GM18526 (cell line): Measurements from ENCODE around the gene ARHGAP29.

Experiments
- POLR2A ChIP-seq: IDR thresholded peaks from 3 replicates; pipeline ENCODE4 v1.6.1; 2011; ENCODE audit not compliant: insufficient read length; ENCODE audit errors: extremely low read depth

ARHGAP29 gene

DNA sequence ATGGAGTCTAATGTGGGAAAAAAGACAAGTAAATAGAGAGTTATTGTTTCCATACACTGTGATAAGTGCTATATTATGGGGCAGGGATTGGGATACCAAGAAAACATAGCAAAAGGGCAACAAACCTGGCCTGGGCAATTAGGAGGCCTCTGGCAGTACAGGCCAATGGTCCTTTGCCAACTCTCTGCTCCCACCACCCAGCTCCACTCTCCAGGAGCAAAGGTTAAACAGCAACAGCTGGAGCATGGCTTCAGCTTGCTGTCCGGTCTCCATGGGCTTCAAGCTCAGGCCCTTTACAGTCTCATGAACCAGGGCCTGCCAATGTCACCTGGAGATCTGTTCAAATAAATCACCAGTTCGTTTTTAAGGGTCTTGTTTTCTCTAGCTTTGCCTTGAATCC is 37.2 kb upstream of the ARHGAP29 start:
- no peak for TF ChIP-seq POLR2A

GRCh38 chr1:94273111-94273510 is 35.7 kb upstream of the ARHGAP29 start:
- TF ChIP-seq POLR2A = no peak

DNA sequence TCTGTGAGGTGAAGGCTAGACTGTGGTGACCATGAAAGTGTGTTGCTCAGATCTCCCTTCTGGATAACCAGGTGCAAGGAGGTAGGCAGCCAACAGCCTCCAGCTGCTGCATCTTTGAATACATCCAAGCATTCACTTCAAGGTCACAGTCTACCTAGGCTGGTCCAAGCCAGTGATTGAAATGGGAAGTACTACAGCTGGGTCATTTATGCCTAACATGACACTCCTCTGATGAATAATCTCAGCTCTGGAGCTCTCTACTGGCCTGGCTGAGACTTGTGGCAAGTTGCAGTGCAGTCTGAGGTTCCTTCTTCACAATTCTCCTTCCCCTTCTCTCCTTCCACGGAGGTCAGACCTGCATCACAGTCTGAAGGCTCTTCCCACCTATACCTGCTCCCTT is 35.0 kb upstream of the ARHGAP29 start:
- no peak for TF ChIP-seq POLR2A

- no peak for TF ChIP-seq POLR2A
Observed at GRCh38 chr1:94271373-94271772, 34.0 kb upstream of the ARHGAP29 start.

DNA sequence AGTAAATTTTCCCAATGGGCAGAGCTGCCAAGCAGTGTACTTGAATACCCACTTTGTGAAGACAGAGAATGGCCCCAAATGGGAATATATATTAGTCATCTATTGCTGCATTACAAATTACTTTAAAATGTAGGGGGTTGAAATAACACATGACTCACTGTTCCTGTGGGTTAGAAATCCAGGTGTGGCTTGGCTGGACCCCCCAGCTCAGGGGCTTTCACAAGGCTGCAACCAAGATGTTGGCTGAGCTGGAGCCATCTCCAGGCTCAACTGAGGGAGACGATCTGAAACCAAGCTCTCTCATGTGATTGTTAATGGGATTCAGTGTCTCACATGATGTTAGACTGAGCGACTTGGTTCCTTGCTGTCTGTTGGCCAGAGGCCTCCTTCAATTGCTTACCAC is 33.4 kb upstream of the ARHGAP29 start:
- TF ChIP-seq POLR2A = no peak

DNA sequence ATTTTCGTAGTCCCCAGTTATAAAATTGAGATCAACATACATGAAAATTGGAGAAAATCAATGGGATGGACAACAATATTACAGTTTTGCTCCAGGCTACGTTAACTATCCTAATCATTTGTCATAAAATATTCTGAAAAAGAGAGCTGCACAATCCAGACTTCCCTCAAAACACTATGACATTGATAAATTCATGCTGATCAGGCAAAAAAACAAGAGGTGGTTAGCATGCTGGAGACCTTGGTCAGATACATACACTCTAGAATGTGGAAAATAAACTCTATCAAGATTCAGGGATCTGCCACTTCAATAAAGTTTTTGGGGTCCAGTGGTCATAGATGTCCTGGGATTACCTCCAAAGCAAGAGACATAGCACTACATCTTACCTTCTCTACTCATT is 32.5 kb upstream of the ARHGAP29 start:
- no peak for TF ChIP-seq POLR2A

DNA sequence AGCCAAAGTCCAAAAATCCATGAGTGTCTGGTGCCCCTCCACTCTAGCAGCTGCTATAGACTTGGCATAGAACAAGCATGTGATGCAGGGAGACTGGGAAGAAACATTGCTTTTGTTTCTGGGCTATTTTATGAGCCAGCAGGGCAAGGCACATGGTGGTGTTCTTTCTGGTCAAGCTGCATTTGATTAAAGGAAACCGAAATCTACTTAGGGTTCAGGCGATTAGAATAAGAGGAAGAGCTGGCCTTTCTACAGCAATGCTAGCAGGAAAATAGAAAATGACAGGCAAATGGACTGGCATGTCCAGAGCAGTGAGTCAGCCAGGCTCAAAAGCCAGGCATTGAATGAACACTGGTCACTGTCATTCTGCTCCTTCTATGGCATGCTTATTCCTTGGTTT is 28.5 kb upstream of the ARHGAP29 start:
- no peak for TF ChIP-seq POLR2A

DNA sequence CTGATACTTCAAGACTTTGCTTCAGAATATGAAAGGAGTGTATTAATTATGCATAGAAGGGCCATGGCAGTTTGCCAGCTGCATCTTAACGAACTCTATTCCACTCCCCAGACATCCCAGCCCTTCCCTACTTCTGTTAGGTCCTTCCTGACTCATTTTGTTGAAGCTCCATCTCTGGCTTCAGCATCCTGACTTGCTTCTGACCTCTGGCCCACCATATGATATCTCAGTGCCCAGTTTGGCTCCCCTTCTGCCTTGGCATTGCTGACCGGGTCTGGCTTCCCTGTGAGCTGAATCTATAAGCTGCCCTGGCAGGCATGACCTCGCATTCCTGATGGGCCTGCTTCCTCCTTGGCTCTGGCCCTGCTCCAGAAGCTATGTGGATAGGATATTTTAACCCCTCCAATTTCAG is 27.6 kb upstream of the ARHGAP29 start:
- TF ChIP-seq POLR2A = no peak

- TF ChIP-seq POLR2A = no peak
Observed at GRCh38 chr1:94260635-94261387, 23.4 kb upstream of the ARHGAP29 start.

GRCh38 chr1:94259635-94260289 is 22.4 kb upstream of the ARHGAP29 start:
- no peak for TF ChIP-seq POLR2A

DNA sequence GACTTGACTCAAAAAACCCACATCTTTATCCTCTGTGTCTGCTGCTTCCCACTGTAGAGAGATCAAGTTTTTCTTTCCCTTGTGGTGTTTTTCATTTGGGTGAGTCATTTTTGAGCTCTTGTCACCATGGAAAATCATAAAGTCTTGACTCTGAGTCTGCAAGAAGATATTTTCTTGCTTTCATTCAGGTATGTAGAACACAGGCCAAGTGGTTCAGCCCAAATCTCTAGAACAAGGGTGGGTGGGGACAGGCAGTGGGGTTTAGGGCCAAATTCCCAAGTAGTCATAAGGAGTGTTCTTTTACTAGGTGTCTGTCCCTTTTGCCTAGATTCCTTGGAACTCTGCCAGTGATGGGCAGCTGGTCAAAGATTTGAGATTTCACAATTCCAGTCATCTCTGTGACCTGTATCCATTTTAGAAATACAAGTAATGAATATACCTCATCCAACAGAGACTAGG is 21.5 kb upstream of the ARHGAP29 start:
- TF ChIP-seq POLR2A = no peak

- TF ChIP-seq POLR2A = no peak
Observed at GRCh38 chr1:94257444-94257843, 20.1 kb upstream of the ARHGAP29 start.

GRCh38 chr1:94255476-94255875 is 18.1 kb upstream of the ARHGAP29 start:
- no peak for TF ChIP-seq POLR2A

DNA sequence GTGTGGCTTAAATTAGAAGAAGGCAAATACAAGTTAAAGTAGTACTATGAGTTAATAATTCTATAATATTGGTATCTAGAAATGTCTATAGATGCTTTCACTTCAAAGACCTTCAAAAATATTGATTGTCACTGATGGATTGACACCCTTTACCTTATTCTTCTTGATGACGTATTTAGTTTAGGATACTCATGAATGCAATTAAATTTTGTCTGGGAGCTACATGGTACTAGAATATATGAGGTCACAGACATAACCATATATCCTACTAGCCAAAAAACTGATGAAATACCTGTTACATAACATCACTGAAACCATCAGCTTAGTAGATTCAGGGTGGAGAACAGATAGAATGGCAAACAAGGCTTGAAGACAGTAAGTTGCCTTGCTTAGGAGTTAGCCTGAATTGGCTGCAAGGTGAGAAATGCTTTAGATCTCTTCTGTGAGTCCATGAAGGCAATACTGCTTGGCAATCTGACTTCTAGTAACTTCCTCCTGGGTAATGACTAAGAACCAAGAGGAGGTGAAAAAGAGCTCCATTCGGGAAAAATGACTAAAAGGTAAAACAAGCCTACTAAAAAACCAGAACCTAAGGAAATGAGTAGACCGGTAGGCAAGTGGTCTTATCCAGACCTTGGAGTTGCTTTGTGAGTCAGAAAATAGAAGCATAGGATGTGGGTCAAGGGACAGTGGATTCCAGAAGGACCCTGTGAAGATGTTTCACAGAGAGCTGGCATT is 16.9 kb upstream of the ARHGAP29 start:
- TF ChIP-seq POLR2A = no peak

- TF ChIP-seq POLR2A = no peak
Observed at GRCh38 chr1:94253456-94254017, 16.2 kb upstream of the ARHGAP29 start.

DNA sequence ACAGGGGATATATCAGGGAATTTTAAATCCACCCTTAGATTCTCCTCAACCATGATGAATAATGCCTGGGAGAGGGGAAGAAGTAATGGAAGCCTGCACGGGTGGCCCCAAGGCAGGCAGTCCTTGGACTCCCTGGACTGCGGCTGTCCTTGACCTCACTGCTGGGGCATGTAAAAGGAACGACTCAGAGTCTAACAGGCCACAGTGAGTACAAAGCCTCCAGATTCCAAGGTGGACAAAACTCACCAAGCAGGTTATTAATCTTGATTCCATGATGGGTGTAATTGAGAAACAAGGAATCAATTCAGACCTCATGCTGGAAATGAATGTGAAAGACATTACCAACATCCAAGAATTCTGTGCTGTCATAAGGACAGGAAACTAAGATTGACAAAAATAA is 13.0 kb upstream of the ARHGAP29 start:
- no peak for TF ChIP-seq POLR2A

- TF ChIP-seq POLR2A = no peak
Observed at GRCh38 chr1:94248956-94249688, 11.7 kb upstream of the ARHGAP29 start.
